Measurements from ENCODE around the gene PAX7.

Gene PAX7

GRCh38 chr1:18792747-18793146, 162.1 kb downstream of the PAX7 start:
- no peak overlapping the region for H3K9ac ChIP-seq (ENCODE audit: low read depth, low read length)
- peaks cover 13% of the 10 kb centered on the region for H3K4me1 ChIP-seq (ENCODE audit: insufficient read depth, low read length)
- no peak overlapping the region for H3K27ac ChIP-seq (ENCODE audit: low read depth, low read length)
- WGBS: 93% methylated on average over 2 of the region's 3 CpGs
- H3K4me3 ChIP-seq (ENCODE audit: low read length): no peak overlapping the region
- no peaks in the 10 kb centered on the region for H3K27me3 ChIP-seq (ENCODE audit: insufficient read depth, low read length)
- no peaks in the 10 kb centered on the region for H3K36me3 ChIP-seq (ENCODE audit: insufficient read depth, low read length)
- no peaks in the 10 kb centered on the region for H3K9me3 ChIP-seq (ENCODE audit: insufficient read depth, low read depth, low read length)

GRCh38 chr1:18793164-18793563, 162.5 kb downstream of the PAX7 start:
- Histone ChIP-seq H3K9me3 (ENCODE audit: insufficient read depth, low read depth, low read length) (no peaks in the 10 kb centered on the region), H3K27ac (ENCODE audit: low read depth, low read length) (no peak overlapping the region), H3K27me3 (ENCODE audit: insufficient read depth, low read length) (no peaks in the 10 kb centered on the region), H3K4me3 (ENCODE audit: low read length) (no peak overlapping the region), H3K4me1 (ENCODE audit: insufficient read depth, low read length) (peaks cover 13% of the 10 kb centered on the region), H3K9ac (ENCODE audit: low read depth, low read length) (no peak overlapping the region), H3K36me3 (ENCODE audit: insufficient read depth, low read length) (no peaks in the 10 kb centered on the region)
- WGBS: 92% methylated on average over 10 of the region's 10 CpGs

GRCh38 chr1:18794051-18794450, 163.4 kb downstream of the PAX7 start:
- WGBS: 85% methylated on average over 9 of the region's 10 CpGs
- H3K4me3 ChIP-seq (ENCODE audit: low read length): no peak overlapping the region
- H3K9me3 ChIP-seq (ENCODE audit: insufficient read depth, low read depth, low read length): no peaks in the 10 kb centered on the region
- H3K27ac ChIP-seq (ENCODE audit: low read depth, low read length): no peak overlapping the region
- no peaks in the 10 kb centered on the region for H3K36me3 ChIP-seq (ENCODE audit: insufficient read depth, low read length)
- H3K27me3 ChIP-seq (ENCODE audit: insufficient read depth, low read length): no peaks in the 10 kb centered on the region
- no peak overlapping the region for H3K9ac ChIP-seq (ENCODE audit: low read depth, low read length)
- H3K4me1 ChIP-seq (ENCODE audit: insufficient read depth, low read length): peaks cover 13% of the 10 kb centered on the region

GRCh38 chr1:18794561-18794960, 163.9 kb downstream of the PAX7 start:
- Histone ChIP-seq H3K9me3 (ENCODE audit: insufficient read depth, low read depth, low read length) (no peaks in the 10 kb centered on the region), H3K4me3 (ENCODE audit: low read length) (no peak overlapping the region), H3K9ac (ENCODE audit: low read depth, low read length) (no peak overlapping the region), H3K4me1 (ENCODE audit: insufficient read depth, low read length) (peaks cover 13% of the 10 kb centered on the region), H3K27ac (ENCODE audit: low read depth, low read length) (no peak overlapping the region), H3K36me3 (ENCODE audit: insufficient read depth, low read length) (no peaks in the 10 kb centered on the region), H3K27me3 (ENCODE audit: insufficient read depth, low read length) (no peaks in the 10 kb centered on the region)
- 21% methylated on average over 5 of the region's 5 CpGs for WGBS

GRCh38 chr1:18795002-18795689, 164.5 kb downstream of the PAX7 start:
- Histone ChIP-seq H3K27me3 (ENCODE audit: insufficient read depth, low read length) (no peaks in the 10 kb centered on the region), H3K4me3 (ENCODE audit: low read length) (no peak overlapping the region), H3K9ac (ENCODE audit: low read depth, low read length) (no peak overlapping the region; the same call in 1 of the 2 replicates), H3K27ac (ENCODE audit: low read depth, low read length) (no peak overlapping the region), H3K9me3 (ENCODE audit: insufficient read depth, low read depth, low read length) (no peaks in the 10 kb centered on the region), H3K4me1 (ENCODE audit: insufficient read depth, low read length) (peaks cover 13% of the 10 kb centered on the region), H3K36me3 (ENCODE audit: insufficient read depth, low read length) (no peaks in the 10 kb centered on the region)
- WGBS: 62% methylated on average over 14 of the region's 14 CpGs

GRCh38 chr1:18796950-18797349, 166.3 kb downstream of the PAX7 start:
- Histone ChIP-seq H3K9me3 (ENCODE audit: insufficient read depth, low read depth, low read length) (no peaks in the 10 kb centered on the region), H3K27ac (ENCODE audit: low read depth, low read length) (no peak overlapping the region), H3K36me3 (ENCODE audit: insufficient read depth, low read length) (no peaks in the 10 kb centered on the region), H3K27me3 (ENCODE audit: insufficient read depth, low read length) (no peaks in the 10 kb centered on the region), H3K4me3 (ENCODE audit: low read length) (no peak overlapping the region), H3K4me1 (ENCODE audit: insufficient read depth, low read length) (peaks cover 13% of the 10 kb centered on the region), H3K9ac (ENCODE audit: low read depth, low read length) (no peak overlapping the region)
- WGBS: 89% methylated on average over 3 of the region's 3 CpGs
